NB4 (cell line): ENCODE results near the gene USP6NL.

Source experiments
- DNase-seq: peaks from one replicate; pipeline ENCODE4 v3.0.0; 2010; ENCODE audit warnings: low read depth
- H3K4me3 ChIP-seq: one replicate; pipeline ENCODE4 v1.5.1; 2011; ENCODE audit warnings: mild to moderate bottlenecking, low read depth, low read length, moderate library complexity
- MYC ChIP-seq: IDR thresholded peaks from 2 replicates; pipeline ENCODE4 v1.6.1; 2011; ENCODE audit warnings: low read depth, low read length
- POLR2A ChIP-seq: IDR thresholded peaks from 2 replicates; pipeline ENCODE4 v1.6.1; 2011; ENCODE audit warnings: mild to moderate bottlenecking; ENCODE audit not compliant: insufficient read length; ENCODE audit errors: extremely low read depth
- TF ChIP-seq, protein P1 (sequence below): IDR thresholded peaks from 2 replicates; pipeline ENCODE4 v1.6.1; 2011; ENCODE audit warnings: low read depth, low read length
- TF ChIP-seq, protein P2 (sequence below): IDR thresholded peaks from one replicate; pipeline ENCODE4 v1.5.1; 2012; ENCODE audit warnings: low read depth, low read length

USP6NL gene

DNA sequence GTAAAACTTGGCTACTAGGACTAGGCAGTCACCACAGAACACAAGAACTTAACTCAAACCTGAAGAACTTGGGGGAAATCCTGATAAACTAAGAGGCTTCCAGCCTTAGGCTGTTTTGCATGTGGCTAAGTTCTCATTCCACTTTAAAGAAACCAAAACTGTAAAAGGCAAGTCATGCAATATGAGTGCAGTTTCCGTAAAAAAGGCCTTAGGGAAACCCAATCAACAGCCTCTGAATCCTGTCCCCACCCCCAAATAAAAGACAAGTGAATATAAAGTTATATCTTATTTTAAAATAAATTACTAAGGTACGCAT lies 95.1 kb downstream of the USP6NL start:
- TF ChIP-seq MYC (no peak), POLR2A (no peak)
- TF ChIP-seq, protein P1, sequence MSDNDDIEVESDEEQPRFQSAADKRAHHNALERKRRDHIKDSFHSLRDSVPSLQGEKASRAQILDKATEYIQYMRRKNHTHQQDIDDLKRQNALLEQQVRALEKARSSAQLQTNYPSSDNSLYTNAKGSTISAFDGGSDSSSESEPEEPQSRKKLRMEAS: no peak
- TF ChIP-seq, protein P2, sequence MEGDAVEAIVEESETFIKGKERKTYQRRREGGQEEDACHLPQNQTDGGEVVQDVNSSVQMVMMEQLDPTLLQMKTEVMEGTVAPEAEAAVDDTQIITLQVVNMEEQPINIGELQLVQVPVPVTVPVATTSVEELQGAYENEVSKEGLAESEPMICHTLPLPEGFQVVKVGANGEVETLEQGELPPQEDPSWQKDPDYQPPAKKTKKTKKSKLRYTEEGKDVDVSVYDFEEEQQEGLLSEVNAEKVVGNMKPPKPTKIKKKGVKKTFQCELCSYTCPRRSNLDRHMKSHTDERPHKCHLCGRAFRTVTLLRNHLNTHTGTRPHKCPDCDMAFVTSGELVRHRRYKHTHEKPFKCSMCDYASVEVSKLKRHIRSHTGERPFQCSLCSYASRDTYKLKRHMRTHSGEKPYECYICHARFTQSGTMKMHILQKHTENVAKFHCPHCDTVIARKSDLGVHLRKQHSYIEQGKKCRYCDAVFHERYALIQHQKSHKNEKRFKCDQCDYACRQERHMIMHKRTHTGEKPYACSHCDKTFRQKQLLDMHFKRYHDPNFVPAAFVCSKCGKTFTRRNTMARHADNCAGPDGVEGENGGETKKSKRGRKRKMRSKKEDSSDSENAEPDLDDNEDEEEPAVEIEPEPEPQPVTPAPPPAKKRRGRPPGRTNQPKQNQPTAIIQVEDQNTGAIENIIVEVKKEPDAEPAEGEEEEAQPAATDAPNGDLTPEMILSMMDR: no peak
- DNase-seq: no peak
- no peak overlapping the region for H3K4me3 ChIP-seq

DNA sequence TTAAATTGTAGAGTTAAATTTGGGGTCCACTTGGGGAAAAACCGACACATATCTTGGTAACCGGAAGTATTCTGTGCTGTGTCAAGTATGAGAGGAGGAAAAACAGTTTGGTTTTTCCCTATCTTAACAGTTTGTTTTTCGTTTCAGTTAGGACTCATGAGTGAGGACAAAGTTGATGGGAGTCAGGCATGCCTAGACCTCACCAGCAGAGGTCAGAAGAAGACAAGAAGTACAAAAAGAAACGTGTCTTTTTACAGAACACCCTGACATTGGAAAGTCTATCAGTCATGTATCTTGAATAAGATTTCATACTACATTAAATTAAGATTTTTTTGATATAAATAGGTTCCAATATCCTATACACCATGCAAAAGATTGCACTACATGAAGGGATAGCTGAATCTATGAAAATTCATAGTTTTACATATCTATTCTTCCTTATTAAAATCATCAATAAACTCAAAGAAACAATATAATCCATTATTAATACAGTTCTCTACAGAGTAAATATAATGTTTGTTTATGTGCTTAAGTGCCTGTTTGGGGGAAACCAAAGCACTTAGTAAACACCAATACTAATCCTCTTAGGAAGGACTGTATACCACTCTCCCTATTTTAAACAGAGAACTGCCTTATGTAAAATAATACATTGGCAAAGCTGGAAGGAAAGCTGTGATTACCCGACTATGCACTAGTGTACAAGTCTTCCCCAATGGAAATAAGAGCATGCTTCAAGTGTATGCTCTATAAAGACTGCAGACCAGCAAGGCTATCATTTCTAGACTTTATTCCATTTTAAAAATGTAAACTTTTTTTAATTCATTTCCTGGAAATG lies 95.6 kb downstream of the USP6NL start:
- peak; percentile 53 for DNase-seq
- no peak overlapping the region for H3K4me3 ChIP-seq
- no peak for TF ChIP-seq MYC
- TF ChIP-seq POLR2A: no peak
- TF ChIP-seq, protein P1: peak; percentile 62
- TF ChIP-seq, protein P2: peak; percentile 56

DNA sequence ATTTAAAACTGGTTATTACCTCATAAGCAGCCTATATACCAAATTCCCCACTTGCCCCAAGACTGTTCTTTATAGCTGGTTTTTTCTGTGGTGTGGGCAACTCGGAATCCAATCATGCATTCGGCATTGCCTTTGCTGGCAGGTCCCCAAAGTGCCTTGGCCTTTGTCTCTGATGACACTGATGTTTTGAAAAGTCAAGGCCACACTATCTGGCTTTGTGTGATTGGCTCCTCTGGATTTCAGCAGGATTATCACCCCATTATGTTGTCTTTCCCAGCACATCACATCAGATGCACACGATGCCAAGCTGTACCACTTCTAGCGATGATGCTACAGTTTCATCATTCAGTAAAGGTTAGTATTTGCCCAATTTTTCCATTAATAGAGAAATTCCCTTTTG lies 97.7 kb downstream of the USP6NL start:
- no peak overlapping the region for H3K4me3 ChIP-seq
- no peak for DNase-seq
- TF ChIP-seq, protein P1: no peak
- no peak for TF ChIP-seq POLR2A
- TF ChIP-seq, protein P2: no peak
- TF ChIP-seq MYC: no peak

DNA sequence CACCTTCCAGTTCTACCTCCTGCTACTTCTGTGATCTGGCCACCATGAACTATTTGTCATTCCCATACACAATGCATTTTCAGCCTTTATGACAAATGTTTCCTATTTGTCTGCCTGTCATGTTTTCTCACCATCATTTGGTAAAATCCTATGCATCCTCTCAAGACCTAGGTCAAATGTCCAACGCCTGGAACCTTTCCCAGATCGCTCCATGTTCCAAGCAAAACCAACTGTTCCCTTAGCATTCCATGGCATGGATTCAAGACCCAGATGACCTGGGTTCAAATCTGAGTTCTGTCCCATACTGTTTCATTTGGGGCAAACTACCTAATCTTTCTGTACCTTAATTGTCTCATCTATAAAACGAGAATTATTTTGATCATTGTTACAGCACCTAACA lies 98.9 kb downstream of the USP6NL start:
- H3K4me3 ChIP-seq: no peak overlapping the region
- no peak for DNase-seq
- TF ChIP-seq, protein P2: no peak
- TF ChIP-seq POLR2A (no peak), MYC (no peak)
- TF ChIP-seq, protein P1: no peak

DNA sequence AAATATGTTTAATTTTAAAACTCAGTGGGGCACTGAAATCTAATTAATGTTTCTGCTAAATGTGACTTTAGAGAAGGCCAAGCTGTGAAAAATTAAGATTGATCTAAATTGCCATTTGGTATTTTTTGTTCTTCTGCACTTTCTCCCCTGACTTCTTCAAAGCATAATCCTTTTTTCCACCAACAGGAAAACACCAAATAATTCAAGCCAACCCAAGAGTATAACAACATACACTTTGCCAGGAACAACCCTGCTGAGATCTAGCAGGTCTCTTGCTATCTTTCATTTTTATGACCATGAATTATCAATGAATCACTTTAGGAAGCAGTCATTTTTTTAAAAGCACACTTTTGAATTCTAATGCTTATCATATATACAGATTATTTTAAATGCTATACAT lies 100.1 kb downstream of the USP6NL start:
- TF ChIP-seq, protein P1: no peak
- TF ChIP-seq POLR2A (no peak), MYC (no peak)
- TF ChIP-seq, protein P2: no peak
- DNase-seq: no peak
- no peak overlapping the region for H3K4me3 ChIP-seq
